ENCODE data around the gene TMTC2. TPM values are rescaled to one million over a fixed set of nuclear protein-coding genes. Genes with fewer than 3 reads are reported as not detected.

Gene TMTC2
- total RNA-seq, 1 donor from 2014 or later = 25.5 TPM

DNA sequence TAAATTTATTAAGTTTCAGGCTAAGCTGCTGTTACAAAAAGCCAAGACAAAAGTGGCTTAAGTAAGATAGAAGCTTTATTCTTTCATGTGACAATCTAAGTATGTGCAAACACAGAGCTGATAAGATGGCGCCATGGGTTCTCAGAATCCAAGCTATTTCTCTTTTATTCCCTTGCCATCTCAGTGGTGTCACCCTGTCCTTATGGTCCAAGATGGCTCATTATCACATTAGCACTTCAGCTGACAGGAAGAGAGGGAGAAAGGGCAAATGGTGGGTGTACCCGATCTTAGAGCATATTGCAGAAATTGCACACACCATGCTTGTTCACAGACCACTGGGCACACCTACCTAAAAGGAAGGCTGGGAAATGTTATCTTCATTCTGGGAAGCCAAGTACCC, 211.7 kb downstream of the TMTC2 start:
- DNase-seq (ENCODE audit: low spot score) (no peak), ATAC-seq (no peak)
- intact Hi-C loops (cut with DNase I) = no loop called here

DNA sequence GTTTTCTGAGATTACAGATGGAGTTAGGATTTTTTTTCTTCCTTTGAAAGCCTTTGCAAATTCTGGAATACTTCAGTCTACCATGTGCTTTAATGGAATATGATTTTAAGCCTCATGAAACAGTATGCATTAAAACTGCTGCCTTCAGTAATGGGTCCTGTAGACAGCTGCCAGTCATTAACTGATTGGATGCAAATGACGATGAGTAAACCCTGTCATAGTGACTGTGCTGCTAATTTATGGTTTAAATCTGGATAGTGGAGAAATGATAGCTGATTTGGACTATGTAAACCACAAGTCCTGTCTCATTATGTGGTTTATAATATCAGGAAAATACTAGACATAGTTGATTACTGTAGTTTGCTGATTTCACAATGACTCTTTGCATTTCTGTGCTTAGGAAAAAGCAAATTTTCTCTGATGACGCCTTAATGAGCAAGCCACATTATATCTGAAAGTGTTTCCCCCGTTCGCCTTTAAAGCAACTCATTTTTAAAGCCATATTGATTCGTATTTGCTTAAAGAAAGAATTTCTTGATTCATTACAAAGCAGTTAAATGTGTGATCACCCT, 217.6 kb downstream of the TMTC2 start:
- DNase-seq (ENCODE audit: low spot score) (no peak), ATAC-seq (no peak)
- intact Hi-C loops (cut with DNase I) = no loop called here

DNA sequence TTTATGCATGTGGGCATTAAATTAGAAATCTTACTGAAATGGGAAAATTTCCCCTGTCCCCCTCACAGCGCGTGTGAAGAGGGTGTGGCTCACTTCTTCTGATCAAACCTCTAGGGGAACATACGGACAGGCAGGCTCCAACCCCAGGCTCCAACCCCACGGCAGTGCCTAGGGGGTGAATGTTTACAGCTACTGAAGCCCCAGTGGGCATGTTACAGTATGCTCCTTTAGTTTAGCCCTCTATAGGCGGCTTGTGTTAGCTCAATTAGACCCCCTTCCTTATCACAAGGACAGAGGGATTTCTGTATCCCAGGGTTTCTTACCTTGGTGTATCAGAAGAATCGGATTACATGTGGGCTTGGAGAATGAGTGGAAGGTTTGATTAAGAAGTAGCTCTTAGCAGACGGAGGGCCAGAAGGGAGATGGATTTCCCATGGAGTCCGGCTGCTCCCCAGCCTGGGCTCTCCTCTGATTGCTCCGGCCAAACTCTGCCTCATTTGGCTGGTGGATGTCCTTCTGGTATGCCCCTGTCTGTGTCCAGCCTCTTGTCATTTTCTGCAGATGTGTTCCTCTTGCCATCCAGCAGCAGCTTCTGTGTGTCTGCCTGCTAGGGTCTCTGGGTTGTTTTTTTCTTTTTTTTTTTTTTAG, 223.7 kb downstream of the TMTC2 start:
- no peak for ATAC-seq
- intact Hi-C loops (cut with DNase I) = no loop called here

DNA sequence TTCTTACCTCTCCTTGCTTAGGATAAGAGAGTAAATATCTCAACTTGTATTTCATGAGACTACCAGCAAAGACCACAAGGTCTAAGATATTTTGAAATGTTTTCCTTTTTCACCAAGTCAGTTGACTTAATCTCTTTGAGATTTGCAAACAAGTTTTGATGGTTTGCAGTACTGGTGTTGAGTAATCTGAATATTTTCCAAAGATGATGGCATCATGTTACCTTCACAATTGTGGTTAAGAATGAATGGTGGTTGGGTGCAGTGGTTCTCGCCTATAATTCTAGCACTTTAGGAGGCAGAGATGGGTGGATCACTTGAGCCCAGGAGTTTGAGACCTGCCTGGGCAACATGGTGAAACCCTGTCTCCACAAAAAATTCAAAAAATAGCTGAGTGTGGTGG, 225.7 kb downstream of the TMTC2 start:
- DNase-seq (ENCODE audit: low spot score) = no peak
- no peak for ATAC-seq
- intact Hi-C loops (cut with DNase I) = no loop called here

More for the DNA sequence above, 223.7 kb downstream of the TMTC2 start:
- no peak for DNase-seq (ENCODE audit: low spot score)

GRCh38 chr12:82919388-82920054, 232.8 kb downstream of the TMTC2 start:
- ATAC-seq (no peak), DNase-seq (ENCODE audit: low spot score) (no peak)
- intact Hi-C loops (cut with DNase I) = no loop called here

GRCh38 chr12:82923935-82924334, 237.2 kb downstream of the TMTC2 start:
- ATAC-seq (no peak), DNase-seq (ENCODE audit: low spot score) (no peak)
- intact Hi-C loops (cut with DNase I) = no loop called here

GRCh38 chr12:82926630-82927029, 239.9 kb downstream of the TMTC2 start:
- DNase-seq (ENCODE audit: low spot score) = no peak
- intact Hi-C loops (cut with DNase I) = no loop called here
- no peak for ATAC-seq

GRCh38 chr12:82930301-82930700, 243.6 kb downstream of the TMTC2 start:
- intact Hi-C loops (cut with DNase I) = no loop called here

GRCh38 chr12:82931349-82932116, 244.8 kb downstream of the TMTC2 start:
- intact Hi-C loops (cut with DNase I) = no loop called here
- no peak for DNase-seq (ENCODE audit: low spot score)
- no peak for ATAC-seq

More at GRCh38 chr12:82930301-82930700, 243.6 kb downstream of the TMTC2 start:
- ATAC-seq (no peak), DNase-seq (ENCODE audit: low spot score) (no peak)

DNA sequence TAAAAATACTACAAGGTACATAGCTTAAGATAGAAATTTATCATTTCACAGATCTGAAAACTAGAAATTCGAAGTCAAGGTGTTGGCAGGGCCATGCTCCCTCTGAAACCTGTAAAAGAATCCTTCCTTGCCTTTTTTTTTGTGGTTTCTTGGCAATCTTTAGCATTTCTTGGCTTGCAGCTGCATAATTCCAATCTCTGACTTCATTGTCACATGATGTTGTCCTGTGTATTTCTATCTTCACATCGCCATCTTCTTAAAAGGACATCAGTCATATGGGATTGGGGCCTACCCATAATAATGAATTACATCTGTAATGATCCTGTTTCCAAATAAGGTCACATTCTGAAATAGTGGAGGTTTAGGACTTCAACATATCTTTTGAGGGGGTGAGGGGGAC, 250.4 kb downstream of the TMTC2 start:
- ATAC-seq (no peak), DNase-seq (ENCODE audit: low spot score) (no peak)
- intact Hi-C loops (cut with DNase I) = no loop called here

- intact Hi-C loops (cut with DNase I) = no loop called here
- no peak for ATAC-seq
- DNase-seq (ENCODE audit: low spot score) = no peak
These were observed 255.8 kb downstream of the TMTC2 start for GRCh38 chr12:82942521-82942920.

- ATAC-seq (no peak), DNase-seq (ENCODE audit: low spot score) (no peak)
- intact Hi-C loops (cut with DNase I) = no loop called here
These were observed 256.3 kb downstream of the TMTC2 start for GRCh38 chr12:82942991-82943401.

DNA sequence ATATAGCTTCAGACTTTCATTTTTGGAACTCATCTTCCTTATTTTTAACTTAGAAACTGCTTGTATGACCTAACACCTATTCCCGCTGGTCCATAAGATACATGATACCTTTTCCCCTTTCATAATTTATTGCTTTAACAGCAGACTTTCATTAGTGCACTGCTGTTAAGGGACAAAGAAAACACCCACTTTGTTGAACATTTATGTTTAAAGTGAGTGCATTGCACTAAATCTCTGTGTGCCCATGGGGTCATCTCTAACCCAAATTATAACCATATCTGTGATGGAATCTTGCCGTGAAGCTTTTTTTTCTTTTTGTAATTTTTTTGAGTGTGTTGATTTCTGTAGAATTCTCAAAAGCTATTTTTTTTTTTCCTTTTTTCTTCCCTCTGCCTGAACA, 261.8 kb downstream of the TMTC2 start:
- ATAC-seq (no peak), DNase-seq (ENCODE audit: low spot score) (no peak)
- intact Hi-C loops (cut with DNase I) = no loop called here

DNA sequence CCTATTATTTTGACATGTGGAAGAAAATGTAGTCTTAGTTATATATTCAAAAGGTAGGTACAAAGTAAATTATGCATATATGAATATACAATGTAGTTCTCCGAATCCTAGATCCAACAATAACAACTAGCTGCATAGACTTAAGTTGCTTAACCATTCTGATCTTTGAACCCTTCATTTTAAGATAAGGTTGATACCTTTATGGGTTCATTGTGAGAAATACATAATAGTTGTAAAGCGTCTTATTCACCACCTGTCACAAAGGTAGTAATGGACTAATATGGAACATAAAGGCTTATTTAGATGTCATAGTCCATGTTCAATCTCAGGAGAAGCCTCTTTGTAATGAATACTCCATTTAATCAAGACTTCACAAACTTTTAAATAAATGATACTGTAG, 263.6 kb downstream of the TMTC2 start:
- intact Hi-C loops (cut with DNase I) = no loop called here
- ATAC-seq (no peak), DNase-seq (ENCODE audit: low spot score) (no peak)

DNA sequence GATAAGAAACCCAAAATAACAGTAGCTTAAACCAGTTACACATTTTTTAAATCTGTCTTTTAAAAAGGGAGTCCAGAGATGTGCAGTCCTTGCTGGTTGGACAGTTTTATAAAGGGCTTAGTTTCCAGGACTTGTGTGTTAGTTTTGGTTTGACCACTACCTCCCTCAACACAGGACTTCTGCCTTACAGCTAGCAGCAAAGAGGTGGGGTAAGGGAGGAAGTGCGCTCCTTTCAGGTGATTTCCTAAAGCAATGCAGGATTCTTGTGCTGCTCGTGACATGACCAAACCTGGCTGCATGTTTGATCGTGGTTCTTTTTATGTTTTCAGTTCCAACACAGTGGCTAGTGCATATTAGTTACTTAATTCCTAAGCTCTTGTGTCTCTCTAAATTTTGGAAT, 266.2 kb downstream of the TMTC2 start:
- no peak for ATAC-seq
- no peak for DNase-seq (ENCODE audit: low spot score)
- intact Hi-C loops (cut with DNase I) = no loop called here

DNA sequence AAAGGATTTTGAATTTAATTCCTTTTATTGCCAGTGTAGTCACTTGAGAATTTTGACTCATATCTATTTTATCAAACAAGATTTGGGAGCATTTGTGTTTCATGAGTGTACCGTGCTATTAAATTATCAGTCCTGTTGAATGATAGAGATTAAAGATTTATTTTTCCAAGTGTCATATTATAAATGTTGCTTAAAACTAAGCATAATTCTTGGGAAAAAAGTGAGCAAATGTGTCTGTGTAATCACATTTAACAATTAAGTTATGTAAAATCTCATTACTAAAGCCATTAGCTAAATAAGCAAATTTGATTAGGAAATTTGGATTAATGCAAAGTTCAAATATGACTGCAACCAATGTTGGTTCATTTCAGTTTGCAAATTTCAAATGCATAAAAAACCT, 266.7 kb downstream of the TMTC2 start:
- DNase-seq (ENCODE audit: low spot score) (no peak), ATAC-seq (no peak)
- intact Hi-C loops (cut with DNase I) = no loop called here

- ATAC-seq (no peak), DNase-seq (ENCODE audit: low spot score) (no peak)
- intact Hi-C loops (cut with DNase I) = no loop called here
These were observed 267.4 kb downstream of the TMTC2 start for GRCh38 chr12:82954064-82954463.

DNA sequence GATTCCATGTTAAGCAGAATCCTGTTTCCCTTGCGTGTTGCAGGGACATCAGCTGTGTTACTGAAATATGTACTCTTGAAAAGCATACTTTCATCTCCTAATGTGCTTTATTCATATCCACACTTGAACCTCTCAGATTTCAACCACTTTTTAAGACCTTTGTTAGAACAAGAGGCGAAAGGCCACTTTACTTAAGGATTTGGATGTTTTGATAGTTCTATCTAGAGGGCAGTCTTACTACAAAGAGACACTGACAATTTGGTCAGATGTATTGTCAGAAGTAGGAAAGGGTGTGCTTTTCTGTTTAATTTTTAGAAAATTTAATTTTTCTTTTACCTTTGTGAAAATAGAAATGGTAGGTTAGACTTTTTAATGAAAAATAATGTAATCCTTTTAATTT, 267.9 kb downstream of the TMTC2 start:
- no peak for DNase-seq (ENCODE audit: low spot score)
- no peak for ATAC-seq
- intact Hi-C loops (cut with DNase I) = no loop called here

DNA sequence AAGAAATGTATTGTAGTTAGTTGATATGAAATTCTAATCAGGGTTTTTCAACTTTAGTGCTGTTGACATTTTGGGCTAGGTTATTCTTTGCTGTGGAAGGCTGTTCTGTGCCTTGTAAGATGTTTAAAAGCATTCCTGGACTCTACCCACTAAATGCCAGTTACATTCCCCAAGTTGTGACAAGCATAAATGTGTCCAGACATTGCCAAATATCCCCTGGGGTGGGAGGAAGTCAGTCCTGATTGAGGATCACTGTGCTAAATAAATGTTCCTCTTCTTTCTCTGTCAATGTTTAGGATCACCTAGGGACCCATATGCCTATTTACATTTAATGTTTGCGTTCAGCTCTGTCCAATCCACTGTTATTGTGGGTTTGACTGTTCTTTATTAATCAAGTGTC, 268.3 kb downstream of the TMTC2 start:
- DNase-seq (ENCODE audit: low spot score) (no peak), ATAC-seq (no peak)
- intact Hi-C loops (cut with DNase I) = no loop called here

- intact Hi-C loops (cut with DNase I) = no loop called here
- DNase-seq (ENCODE audit: low spot score) (no peak), ATAC-seq (no peak)
These were observed 272.3 kb downstream of the TMTC2 start for GRCh38 chr12:82958966-82959365.

Data from sciatic nerve (tissue), 2 donors.